Astrocyte (in vitro differentiated cells and primary cell): ENCODE results near the gene SAP30BP.

Experiments
- EZH2 ChIP-seq: IDR thresholded peaks from 2 replicates; pipeline ENCODE4 v1.6.1; 2012; ENCODE audit warnings: mild to moderate bottlenecking, low read length, inconsistent platforms; ENCODE audit not compliant: insufficient read depth
- TF ChIP-seq, protein P1 (sequence below): IDR thresholded peaks from 2 replicates; pipeline ENCODE4 v1.5.1; 2011; ENCODE audit warnings: low read depth, mild to moderate bottlenecking, inconsistent platforms, low read length, moderate library complexity; ENCODE audit not compliant: insufficient read depth

DNA sequence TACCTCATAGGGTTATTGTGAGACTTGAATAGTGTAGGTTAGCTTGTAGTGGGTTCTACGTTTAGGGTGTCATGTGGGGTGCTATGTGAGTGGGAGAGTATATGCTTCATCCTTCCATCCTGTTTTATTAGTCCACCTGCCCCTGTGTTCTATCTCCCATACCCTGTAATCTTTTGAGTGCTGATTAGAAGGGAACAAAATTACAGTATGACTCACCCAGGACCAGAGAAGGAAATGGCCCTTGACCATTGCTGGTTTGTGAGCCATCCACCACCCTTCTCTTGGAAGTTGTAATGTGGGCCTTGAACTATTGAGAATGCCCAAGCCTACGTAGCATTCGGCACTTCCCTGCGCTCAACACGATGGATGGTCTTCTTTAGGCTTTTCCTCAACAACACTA is 17.1 kb downstream of the SAP30BP start:
- TF ChIP-seq, protein P1, sequence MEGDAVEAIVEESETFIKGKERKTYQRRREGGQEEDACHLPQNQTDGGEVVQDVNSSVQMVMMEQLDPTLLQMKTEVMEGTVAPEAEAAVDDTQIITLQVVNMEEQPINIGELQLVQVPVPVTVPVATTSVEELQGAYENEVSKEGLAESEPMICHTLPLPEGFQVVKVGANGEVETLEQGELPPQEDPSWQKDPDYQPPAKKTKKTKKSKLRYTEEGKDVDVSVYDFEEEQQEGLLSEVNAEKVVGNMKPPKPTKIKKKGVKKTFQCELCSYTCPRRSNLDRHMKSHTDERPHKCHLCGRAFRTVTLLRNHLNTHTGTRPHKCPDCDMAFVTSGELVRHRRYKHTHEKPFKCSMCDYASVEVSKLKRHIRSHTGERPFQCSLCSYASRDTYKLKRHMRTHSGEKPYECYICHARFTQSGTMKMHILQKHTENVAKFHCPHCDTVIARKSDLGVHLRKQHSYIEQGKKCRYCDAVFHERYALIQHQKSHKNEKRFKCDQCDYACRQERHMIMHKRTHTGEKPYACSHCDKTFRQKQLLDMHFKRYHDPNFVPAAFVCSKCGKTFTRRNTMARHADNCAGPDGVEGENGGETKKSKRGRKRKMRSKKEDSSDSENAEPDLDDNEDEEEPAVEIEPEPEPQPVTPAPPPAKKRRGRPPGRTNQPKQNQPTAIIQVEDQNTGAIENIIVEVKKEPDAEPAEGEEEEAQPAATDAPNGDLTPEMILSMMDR, result no peak
- no peak for TF ChIP-seq EZH2
